KMS-11 (cell line): Measurements from ENCODE around the gene TSEN15.

Source experiments
- H2AFZ ChIP-seq: fragments of 200-600 bp; sonication (generic); 2 replicates; pipeline ENCODE4 v1.6.1; 2016; ENCODE audit warnings: antibody characterized with exemption, mixed run types, low read depth
- H3K27ac ChIP-seq: fragments of 200-600 bp; sonication (generic); 2 replicates; pipeline ENCODE4 v1.6.1; 2016; ENCODE audit warnings: mild to moderate bottlenecking, mixed run types
- H3K27me3 ChIP-seq: fragments of 200-600 bp; sonication (generic); 2 replicates; pipeline ENCODE4 v1.6.1; 2017; ENCODE audit warnings: mild to moderate bottlenecking, low read depth, mixed run types, moderate library complexity; ENCODE audit not compliant: insufficient read depth
- H3K36me3 ChIP-seq: fragments of 200-600 bp; sonication (generic); 2 replicates; pipeline ENCODE4 v1.6.1; 2017; ENCODE audit warnings: mild to moderate bottlenecking, mixed run types; ENCODE audit not compliant: insufficient read depth
- H3K4me1 ChIP-seq: fragments of 200-600 bp; sonication (generic); 2 replicates; pipeline ENCODE4 v1.6.1; 2016; ENCODE audit warnings: mild to moderate bottlenecking, low read depth, mixed run types; ENCODE audit not compliant: poor library complexity, severe bottlenecking
- H3K4me2 ChIP-seq: fragments of 200-600 bp; sonication (generic); 2 replicates; pipeline ENCODE4 v1.7.0; 2016; ENCODE audit warnings: mild to moderate bottlenecking, mixed run types
- H3K4me3 ChIP-seq: fragments of 200-600 bp; sonication (generic); IDR thresholded peaks from 2 replicates; pipeline ENCODE4 v1.6.1; 2017; ENCODE audit warnings: low read depth, low read length, mixed read lengths; ENCODE audit not compliant: insufficient read depth
- H3K79me2 ChIP-seq: fragments of 200-600 bp; sonication (generic); 2 replicates; pipeline ENCODE4 v1.6.1; 2016; ENCODE audit warnings: low read depth, mixed run types; ENCODE audit not compliant: insufficient read depth
- H3K9ac ChIP-seq: fragments of 200-600 bp; sonication (generic); 2 replicates; pipeline ENCODE4 v1.6.1; 2016; ENCODE audit warnings: mild to moderate bottlenecking, mixed run types
- H4K20me1 ChIP-seq: fragments of 200-600 bp; sonication (generic); 2 replicates; pipeline ENCODE4 v1.6.1; 2016; ENCODE audit warnings: mild to moderate bottlenecking, mixed run types; ENCODE audit not compliant: insufficient read depth
- TF ChIP-seq, protein P1 (sequence below): fragments of 200-600 bp; sonication (generic); conservative IDR thresholded peaks from 2 replicates; pipeline ENCODE4 v1.6.1; 2017; ENCODE audit warnings: low read depth, mild to moderate bottlenecking, antibody characterized with exemption, low read length, moderate library complexity, mixed read lengths

Gene TSEN15

DNA sequence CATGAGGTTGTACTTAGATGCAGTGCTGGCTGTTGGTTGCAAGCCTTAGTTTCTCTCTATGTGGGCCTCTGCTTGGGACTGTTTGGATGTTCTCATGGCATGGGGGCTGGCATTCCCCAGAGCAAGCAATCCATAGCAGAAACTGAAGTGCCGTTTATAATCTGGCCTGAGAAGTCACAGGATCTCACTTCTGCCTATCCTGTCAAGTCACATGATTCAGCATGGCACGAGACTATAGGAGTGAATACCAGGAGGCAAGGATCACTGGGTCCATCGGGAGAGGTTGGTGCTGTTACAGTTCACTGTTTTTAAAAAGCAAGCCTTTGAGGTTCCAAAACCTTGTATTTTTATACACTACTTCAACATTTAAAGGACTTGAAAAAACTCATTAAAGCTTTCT lies 30.7 kb upstream of the TSEN15 start:
- H3K9ac ChIP-seq: no peak overlapping the region
- H4K20me1 ChIP-seq: no peaks in the 10 kb centered on the region
- no peak overlapping the region for H3K4me3 ChIP-seq
- no peak overlapping the region for H2AFZ ChIP-seq
- no peaks in the 10 kb centered on the region for H3K27me3 ChIP-seq
- H3K79me2 ChIP-seq: no peaks in the 10 kb centered on the region
- H3K27ac ChIP-seq: no peak overlapping the region
- no peak overlapping the region for H3K4me2 ChIP-seq
- H3K36me3 ChIP-seq: no peaks in the 10 kb centered on the region
- TF ChIP-seq, protein P1, sequence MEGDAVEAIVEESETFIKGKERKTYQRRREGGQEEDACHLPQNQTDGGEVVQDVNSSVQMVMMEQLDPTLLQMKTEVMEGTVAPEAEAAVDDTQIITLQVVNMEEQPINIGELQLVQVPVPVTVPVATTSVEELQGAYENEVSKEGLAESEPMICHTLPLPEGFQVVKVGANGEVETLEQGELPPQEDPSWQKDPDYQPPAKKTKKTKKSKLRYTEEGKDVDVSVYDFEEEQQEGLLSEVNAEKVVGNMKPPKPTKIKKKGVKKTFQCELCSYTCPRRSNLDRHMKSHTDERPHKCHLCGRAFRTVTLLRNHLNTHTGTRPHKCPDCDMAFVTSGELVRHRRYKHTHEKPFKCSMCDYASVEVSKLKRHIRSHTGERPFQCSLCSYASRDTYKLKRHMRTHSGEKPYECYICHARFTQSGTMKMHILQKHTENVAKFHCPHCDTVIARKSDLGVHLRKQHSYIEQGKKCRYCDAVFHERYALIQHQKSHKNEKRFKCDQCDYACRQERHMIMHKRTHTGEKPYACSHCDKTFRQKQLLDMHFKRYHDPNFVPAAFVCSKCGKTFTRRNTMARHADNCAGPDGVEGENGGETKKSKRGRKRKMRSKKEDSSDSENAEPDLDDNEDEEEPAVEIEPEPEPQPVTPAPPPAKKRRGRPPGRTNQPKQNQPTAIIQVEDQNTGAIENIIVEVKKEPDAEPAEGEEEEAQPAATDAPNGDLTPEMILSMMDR: no peak
- H3K4me1 ChIP-seq: peaks cover 17% of the 10 kb centered on the region

GRCh38 chr1:184021728-184022127 lies 29.8 kb upstream of the TSEN15 start:
- Histone ChIP-seq H3K27me3 (no peaks in the 10 kb centered on the region), H3K4me2 (no peak overlapping the region), H3K27ac (no peak overlapping the region), H3K4me3 (no peak overlapping the region), H3K4me1 (peaks cover 25% of the 10 kb centered on the region), H2AFZ (no peak overlapping the region), H4K20me1 (no peaks in the 10 kb centered on the region), H3K9ac (no peak overlapping the region), H3K79me2 (no peaks in the 10 kb centered on the region), H3K36me3 (no peaks in the 10 kb centered on the region)
- TF ChIP-seq, protein P1: no peak

DNA sequence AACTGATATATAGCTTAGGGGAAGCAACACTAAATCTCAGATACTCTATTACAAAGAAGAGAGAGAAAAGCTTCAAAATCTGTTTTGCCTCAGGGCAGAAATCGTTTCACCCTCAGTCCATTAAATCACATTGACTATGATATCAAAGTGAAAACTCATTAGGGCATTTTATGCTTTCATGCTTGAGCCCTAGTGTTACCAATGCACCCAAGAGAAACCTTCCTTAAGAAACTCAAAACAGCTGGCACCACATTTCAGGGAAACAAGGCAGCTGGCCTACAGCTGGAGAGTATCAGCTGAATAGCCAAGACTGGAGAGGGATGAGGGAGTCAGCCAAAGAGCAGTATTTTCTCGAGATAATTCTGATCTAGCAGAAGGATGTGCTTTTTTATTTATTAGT lies 28.9 kb upstream of the TSEN15 start:
- no peak overlapping the region for H3K4me3 ChIP-seq

GRCh38 chr1:184023171-184023570 lies 28.4 kb upstream of the TSEN15 start:
- no peaks in the 10 kb centered on the region for H3K36me3 ChIP-seq
- TF ChIP-seq, protein P1: no peak

More for the DNA sequence above, 28.9 kb upstream of the TSEN15 start:
- Histone ChIP-seq H3K9ac (no peak overlapping the region), H3K4me2 (no peak overlapping the region), H2AFZ (no peak overlapping the region), H3K4me1 (peaks cover 25% of the 10 kb centered on the region), H3K36me3 (no peaks in the 10 kb centered on the region), H3K27ac (no peak overlapping the region), H4K20me1 (no peaks in the 10 kb centered on the region), H3K27me3 (no peaks in the 10 kb centered on the region), H3K79me2 (no peaks in the 10 kb centered on the region)
- TF ChIP-seq, protein P1: no peak

More at GRCh38 chr1:184023171-184023570, 28.4 kb upstream of the TSEN15 start:
- Histone ChIP-seq H2AFZ (no peak overlapping the region), H3K4me3 (no peak overlapping the region), H3K79me2 (no peaks in the 10 kb centered on the region), H3K4me1 (peaks cover 25% of the 10 kb centered on the region), H3K27me3 (no peaks in the 10 kb centered on the region), H3K4me2 (no peak overlapping the region), H3K9ac (no peak overlapping the region), H4K20me1 (no peaks in the 10 kb centered on the region), H3K27ac (no peak overlapping the region)
